PC-9 (cell line): ENCODE data around the gene GMIP. TPM values are rescaled to one million over a fixed set of nuclear protein-coding genes. Genes with fewer than 3 reads are reported as not detected.

ENCODE experiments used
- BruUV-seq: library from RNA; stranded (reverse); fragments of 400-500 nt; replicated peaks from 2 replicates; lab custom pipeline; 2021; lab: Mats Ljungman, UMichigan
- CTCF ChIA-PET: fragments of 300-600 bp; sonication (Branson Sonifier 250); formaldehyde crosslinking; loops from one replicate; lab custom pipeline; 2022; ENCODE audit warnings: antibody characterized with exemption; lab: Charles Lee
- POLR2A ChIA-PET: fragments of 300-600 bp; sonication (Branson Sonifier 250); formaldehyde crosslinking; loops from one replicate; lab custom pipeline; 2022; ENCODE audit warnings: antibody characterized with exemption; ENCODE audit not compliant: unreplicated experiment; lab: Charles Lee
- DNase-seq, 2 experiments: peaks; one replicate each; pipeline versions ENCODE4 v3.0.0 to v3.0.0-alpha.2; 2015 to 2022; ENCODE audit warnings: mixed read lengths in 1 of 2
- H2AFZ ChIP-seq: fragments of 200-600 bp; sonication (generic); 2 replicates; pipeline ENCODE4 v1.8.1; 2017; ENCODE audit warnings: antibody characterized with exemption
- H3F3A ChIP-seq: fragments of 200-600 bp; sonication (generic); 2 replicates; pipeline ENCODE4 v1.8.1; 2017; ENCODE audit warnings: antibody characterized with exemption, mild to moderate bottlenecking, low read depth; ENCODE audit not compliant: insufficient read depth
- H3K27ac ChIP-seq: fragments of 200-600 bp; sonication (generic); 2 replicates; pipeline ENCODE4 v1.6.1; 2016; ENCODE audit warnings: mixed run types
- H3K27me3 ChIP-seq: fragments of 200-600 bp; sonication (generic); 2 replicates; pipeline ENCODE4 v1.6.1; 2016; ENCODE audit warnings: low read depth, mixed run types; ENCODE audit not compliant: insufficient read depth
- H3K36me3 ChIP-seq: fragments of 200-600 bp; sonication (generic); 2 replicates; pipeline ENCODE4 v1.6.1; 2016; ENCODE audit warnings: low read depth, mixed run types
- H3K4me1 ChIP-seq: fragments of 200-600 bp; sonication (generic); replicated peaks from 2 replicates; pipeline ENCODE4 v1.6.1; 2016; ENCODE audit warnings: mixed run types; ENCODE audit not compliant: insufficient read depth
- H3K4me2 ChIP-seq: fragments of 200-600 bp; sonication (generic); 2 replicates; pipeline ENCODE4 v1.6.1; 2017; ENCODE audit warnings: mixed run types
- H3K4me3 ChIP-seq: fragments of 200-600 bp; sonication (generic); 2 replicates; pipeline ENCODE4 v1.6.1; 2016; ENCODE audit warnings: mixed run types
- H3K79me2 ChIP-seq: fragments of 200-600 bp; sonication (generic); 2 replicates; pipeline ENCODE4 v1.6.1; 2017; ENCODE audit warnings: low read depth, mixed run types
- H3K9me2 ChIP-seq: fragments of 200-600 bp; sonication (generic); 2 replicates; pipeline ENCODE4 v1.8.1; 2017; ENCODE audit warnings: mild to moderate bottlenecking; ENCODE audit not compliant: insufficient read depth
- H3K9me3 ChIP-seq: fragments of 200-600 bp; sonication (generic); 2 replicates; pipeline ENCODE4 v1.8.1; 2016; ENCODE audit warnings: low read depth; ENCODE audit not compliant: insufficient read depth
- H4K20me1 ChIP-seq: fragments of 200-600 bp; sonication (generic); 2 replicates; pipeline ENCODE4 v1.8.1; 2017; ENCODE audit not compliant: insufficient read depth
- EZH2 ChIP-seq: fragments of 200-600 bp; sonication (generic); IDR thresholded peaks from 2 replicates; pipeline ENCODE4 v1.8.0; 2017; ENCODE audit warnings: antibody characterized with exemption, low read depth
- intact Hi-C: fragments of 100-400 bp; cut with micrococcal nuclease; formaldehyde crosslinking; loops from one replicate; pipeline ENCODE4 v1.10.0; 2022; ENCODE audit not compliant: unreplicated experiment
- total RNA-seq: library from RNA; stranded (reverse); gene quantifications from 2 replicates; pipeline ENCODE4 v1.2.3, GENCODE V29; 2021
- TF ChIP-seq, protein P1 (sequence below): fragments of 200-600 bp; sonication (generic); conservative IDR thresholded peaks from 2 replicates; pipeline ENCODE4 v1.6.1; 2017; ENCODE audit warnings: mixed run types, antibody characterized with exemption, mild to moderate bottlenecking, moderate library complexity

The GMIP gene
- total RNA-seq, 1 experiment from 2014 or later: 15.4 TPM

DNA sequence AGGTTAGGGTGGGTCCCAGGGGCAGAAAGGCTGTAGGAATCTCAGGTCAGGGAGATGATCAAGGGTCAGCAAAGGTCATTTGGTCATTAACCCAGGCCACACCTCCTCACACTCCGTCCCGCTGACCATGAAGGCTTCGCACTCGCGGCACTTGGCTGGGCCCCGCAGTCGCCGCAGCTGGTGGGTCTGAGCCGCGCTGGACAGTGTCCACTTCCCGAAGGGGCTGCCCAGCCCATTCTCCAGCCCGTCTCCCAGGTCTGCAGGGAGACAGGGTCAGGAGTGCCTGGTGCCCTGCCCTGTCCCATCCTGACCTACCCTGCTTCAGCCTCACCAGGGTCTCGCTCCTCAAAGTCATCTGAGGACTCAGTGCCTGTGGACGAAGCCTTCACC, 8.1 kb downstream of the GMIP start:
- Histone ChIP-seq H3K4me2 (no peak overlapping the region), H3K9me2 (no peaks in the 10 kb centered on the region), H3K4me1 (no peaks in the 10 kb centered on the region), H2AFZ (no peak overlapping the region), H3F3A (peaks cover 22% of the 10 kb centered on the region; the same call in 1 of the 2 replicates), H3K27ac (no peak overlapping the region), H3K9me3 (no peaks in the 10 kb centered on the region), H3K79me2 (no peaks in the 10 kb centered on the region), H4K20me1 (no peaks in the 10 kb centered on the region), H3K4me3 (no peak overlapping the region), H3K27me3 (no peaks in the 10 kb centered on the region), H3K36me3 (peaks cover 12% of the 10 kb centered on the region; the same call in 1 of the 2 replicates)
- ChIA-PET CTCF (no interaction called here), POLR2A (no interaction called here)
- intact Hi-C loops: no loop called here
- DNase-seq: no peak
- TF ChIP-seq, protein P1, sequence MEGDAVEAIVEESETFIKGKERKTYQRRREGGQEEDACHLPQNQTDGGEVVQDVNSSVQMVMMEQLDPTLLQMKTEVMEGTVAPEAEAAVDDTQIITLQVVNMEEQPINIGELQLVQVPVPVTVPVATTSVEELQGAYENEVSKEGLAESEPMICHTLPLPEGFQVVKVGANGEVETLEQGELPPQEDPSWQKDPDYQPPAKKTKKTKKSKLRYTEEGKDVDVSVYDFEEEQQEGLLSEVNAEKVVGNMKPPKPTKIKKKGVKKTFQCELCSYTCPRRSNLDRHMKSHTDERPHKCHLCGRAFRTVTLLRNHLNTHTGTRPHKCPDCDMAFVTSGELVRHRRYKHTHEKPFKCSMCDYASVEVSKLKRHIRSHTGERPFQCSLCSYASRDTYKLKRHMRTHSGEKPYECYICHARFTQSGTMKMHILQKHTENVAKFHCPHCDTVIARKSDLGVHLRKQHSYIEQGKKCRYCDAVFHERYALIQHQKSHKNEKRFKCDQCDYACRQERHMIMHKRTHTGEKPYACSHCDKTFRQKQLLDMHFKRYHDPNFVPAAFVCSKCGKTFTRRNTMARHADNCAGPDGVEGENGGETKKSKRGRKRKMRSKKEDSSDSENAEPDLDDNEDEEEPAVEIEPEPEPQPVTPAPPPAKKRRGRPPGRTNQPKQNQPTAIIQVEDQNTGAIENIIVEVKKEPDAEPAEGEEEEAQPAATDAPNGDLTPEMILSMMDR: no peak
- no peak for TF ChIP-seq EZH2
- no TSS peak for BruUV-seq

DNA sequence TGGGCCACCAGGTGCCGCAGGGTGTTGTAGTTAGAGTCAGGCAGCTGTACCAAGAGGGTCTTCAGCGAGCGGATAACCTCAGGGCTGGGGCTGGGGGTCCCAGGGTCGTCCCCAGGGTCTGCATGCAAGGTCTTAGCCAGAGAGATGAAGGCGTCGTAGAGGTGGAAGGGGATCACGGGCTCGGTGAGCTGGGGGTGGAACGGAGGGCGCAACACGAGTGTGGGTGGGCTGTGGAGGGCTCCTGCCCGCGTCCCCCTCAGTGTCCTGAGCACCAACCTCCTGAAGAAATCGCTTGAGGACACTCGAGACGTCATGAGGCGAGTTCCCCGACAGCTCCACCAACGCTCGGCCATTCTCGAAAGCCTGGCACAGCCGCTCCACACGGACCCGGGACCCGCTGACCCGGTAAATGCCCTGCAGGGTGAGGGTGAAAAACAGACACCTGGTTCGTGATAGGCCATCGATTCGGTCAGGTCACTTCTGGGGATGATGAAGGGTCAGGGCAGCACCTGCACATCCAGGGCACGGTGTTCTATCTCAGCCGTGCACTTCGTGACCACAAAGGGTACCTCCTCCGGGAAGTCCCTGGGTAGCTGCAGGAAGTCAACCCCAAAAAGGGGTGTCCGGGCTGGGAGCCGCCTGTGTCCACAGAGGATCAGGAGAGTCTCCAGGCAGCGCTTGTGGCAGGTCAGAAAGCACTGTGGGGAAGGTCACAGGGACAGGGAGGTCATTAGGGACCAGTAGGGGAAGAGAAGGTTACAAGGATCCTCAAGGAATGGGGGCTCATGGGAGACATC, 8.7 kb downstream of the GMIP start:
- Histone ChIP-seq H3K4me3 (no peak overlapping the region), H3K9me2 (no peaks in the 10 kb centered on the region), H3K9me3 (no peaks in the 10 kb centered on the region), H3K79me2 (no peaks in the 10 kb centered on the region), H4K20me1 (no peaks in the 10 kb centered on the region), H3K36me3 (peaks cover 12% of the 10 kb centered on the region; the same call in 1 of the 2 replicates), H2AFZ (no peak overlapping the region), H3K4me2 (no peak overlapping the region), H3K27me3 (no peaks in the 10 kb centered on the region), H3K27ac (no peak overlapping the region), H3F3A (peaks cover 21% of the 10 kb centered on the region; the same call in 1 of the 2 replicates), H3K4me1 (no peaks in the 10 kb centered on the region)
- ChIA-PET CTCF (no interaction called here), POLR2A (no interaction called here)
- intact Hi-C loops: no loop called here
- DNase-seq: no peak
- TF ChIP-seq, protein P1: no peak
- no peak for TF ChIP-seq EZH2
- BruUV-seq: no TSS peak

DNA sequence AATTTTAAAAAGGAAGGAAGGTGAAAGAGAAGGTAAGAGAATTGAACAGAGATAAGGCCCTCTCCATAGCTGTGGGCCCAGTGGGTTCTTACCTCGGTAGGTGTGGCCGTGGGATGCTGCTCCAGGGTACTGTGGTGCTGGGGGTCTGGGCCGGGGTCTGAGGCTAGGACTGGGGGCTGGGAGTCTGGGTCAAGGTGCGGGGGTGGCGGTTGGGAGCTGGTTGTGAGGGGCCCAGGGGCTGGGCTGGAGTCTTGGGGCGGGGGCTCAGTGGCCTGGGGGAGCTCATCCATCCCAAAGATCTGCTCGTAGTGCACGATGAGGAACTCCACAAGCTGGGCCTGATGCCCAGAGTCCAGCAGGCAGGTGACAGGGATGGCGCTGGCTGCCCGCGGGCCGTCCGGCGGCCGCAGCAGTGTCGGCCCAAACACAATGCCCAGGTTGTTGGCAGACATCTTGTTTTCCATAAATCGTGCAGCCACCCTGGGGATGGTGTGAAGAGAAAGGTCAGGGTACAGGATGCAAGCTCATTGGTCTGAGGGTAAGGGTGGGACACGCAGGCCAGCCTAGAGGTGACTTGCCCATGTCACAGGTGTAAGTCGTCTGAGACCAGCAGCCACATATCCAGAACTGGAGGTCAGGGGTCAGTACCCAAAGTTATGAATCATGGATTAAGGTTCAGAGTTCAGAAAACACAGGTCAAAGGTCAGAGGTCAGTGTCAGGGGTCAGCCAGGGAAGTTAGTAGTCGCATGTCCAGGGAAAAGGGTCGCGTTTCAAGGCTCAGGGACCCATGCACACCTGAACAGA, 9.5 kb downstream of the GMIP start:
- no peaks in the 10 kb centered on the region for H4K20me1 ChIP-seq
- H3K4me1 ChIP-seq: no peaks in the 10 kb centered on the region
- DNase-seq: no peak
- H3K27me3 ChIP-seq: no peaks in the 10 kb centered on the region
- POLR2A ChIA-PET: no interaction called here
- intact Hi-C loops: no loop called here
- H3F3A ChIP-seq: peaks cover 28% of the 10 kb centered on the region; the same call in 1 of the 2 replicates
- no peaks in the 10 kb centered on the region for H3K9me3 ChIP-seq
- H3K4me2 ChIP-seq: no peak overlapping the region
- no peak overlapping the region for H2AFZ ChIP-seq
- no peak for TF ChIP-seq EZH2
- TF ChIP-seq, protein P1: no peak
- no peaks in the 10 kb centered on the region for H3K9me2 ChIP-seq
- H3K36me3 ChIP-seq: peaks cover 12% of the 10 kb centered on the region; the same call in 1 of the 2 replicates
- no peak overlapping the region for H3K27ac ChIP-seq
- BruUV-seq: no TSS peak
- H3K4me3 ChIP-seq: no peak overlapping the region
- H3K79me2 ChIP-seq: no peaks in the 10 kb centered on the region
- CTCF ChIA-PET: no interaction called here
